ENCODE results near the gene CARMIL1. TPM values are rescaled to one million over a fixed set of nuclear protein-coding genes. Genes with fewer than 3 reads are reported as not detected.

Gene CARMIL1
- polyA plus RNA-seq, 1 of the 3 experiments (the other 2 are of a cell fraction) = 1.7 TPM

GRCh38 chr6:25579902-25580495 is 300.8 kb downstream of the CARMIL1 start:
- H2AFZ ChIP-seq (ENCODE audit: low read depth) = no peak overlapping the region
- H3K36me3 ChIP-seq (replicated peaks in 1 of 2; ENCODE audit: control insufficient read depth in 1 of 2, insufficient read depth in 2 of 2, low read length in 1 of 2) = no peaks in the 10 kb centered on the region
- no peaks in the 10 kb centered on the region for H3K9me2 ChIP-seq
- no peaks in the 10 kb centered on the region for H3K27me3 ChIP-seq (ENCODE audit: insufficient read depth)
- no peak overlapping the region for H3K27ac ChIP-seq (ENCODE audit: low read depth in 2 of 2, low read length in 1 of 2)
- WGBS (ENCODE audit: low lambda C conversion rate) = 81% methylated on average over 4 of the region's 4 CpGs
- no peak for DNase-seq
- no peaks in the 10 kb centered on the region for H3K9me3 ChIP-seq
- no peaks in the 10 kb centered on the region for H3K4me1 ChIP-seq (ENCODE audit: control insufficient read depth in 1 of 2, insufficient read depth in 2 of 2, low read depth in 1 of 2, low read length in 1 of 2)
- H3K4me3 ChIP-seq (ENCODE audit: low read depth in 2 of 2, low read length in 1 of 2) = no peak overlapping the region
- ChIA-PET POLR2A (no interaction called here), CTCF (interaction anchor here (1.2 kb wide), 2 partner anchors 23 to 138 kb away, joined by 3 to 7 read pairs; no protein-coding TSS in a partner anchor)
- no peak overlapping the region for H3K4me2 ChIP-seq
- H3F3A ChIP-seq (replicated peaks; ENCODE audit: insufficient read depth) = no peaks in the 10 kb centered on the region
- no peak overlapping the region for H3K9ac ChIP-seq
- no peaks in the 10 kb centered on the region for H4K20me1 ChIP-seq (ENCODE audit: insufficient read depth)
- H3K79me2 ChIP-seq (ENCODE audit: insufficient read depth) = no peaks in the 10 kb centered on the region
- TF ChIP-seq YY1 (IDR thresholded peaks at IDR 0.05; ENCODE audit: low read depth) (no peak), RFX5 (IDR thresholded peaks at IDR 0.05; ENCODE audit: low read length) (no peak), SIN3A (IDR thresholded peaks at IDR 0.05; ENCODE audit: borderline replicate concordance, low read depth, low read length) (no peak), EZH2phosphoT487 (IDR thresholded peaks at IDR 0.05; ENCODE audit: borderline replicate concordance, low read depth) (no peak), TEAD4 (IDR thresholded peaks at IDR 0.05; ENCODE audit: borderline replicate concordance, insufficient read depth) (no peak), SMC3 (IDR thresholded peaks at IDR 0.05; ENCODE audit: low read depth, low read length) (no peak)

- Histone ChIP-seq H3K9ac (no peak overlapping the region), H3K9me2 (no peaks in the 10 kb centered on the region), H3K4me1 (ENCODE audit: control insufficient read depth in 1 of 2, insufficient read depth in 2 of 2, low read depth in 1 of 2, low read length in 1 of 2) (no peaks in the 10 kb centered on the region), H3K36me3 (replicated peaks in 1 of 2; ENCODE audit: control insufficient read depth in 1 of 2, insufficient read depth in 2 of 2, low read length in 1 of 2) (no peaks in the 10 kb centered on the region), H4K20me1 (ENCODE audit: insufficient read depth) (no peaks in the 10 kb centered on the region), H3K27me3 (ENCODE audit: insufficient read depth) (no peaks in the 10 kb centered on the region), H3F3A (replicated peaks; ENCODE audit: insufficient read depth) (no peaks in the 10 kb centered on the region), H2AFZ (ENCODE audit: low read depth) (no peak overlapping the region), H3K79me2 (ENCODE audit: insufficient read depth) (no peaks in the 10 kb centered on the region), H3K9me3 (no peaks in the 10 kb centered on the region), H3K27ac (ENCODE audit: low read depth in 2 of 2, low read length in 1 of 2) (no peak overlapping the region), H3K4me2 (no peak overlapping the region), H3K4me3 (ENCODE audit: low read depth in 2 of 2, low read length in 1 of 2) (no peak overlapping the region)
- 87% methylated on average over 4 of the region's 4 CpGs for whole genome bisulfite sequencing (ENCODE audit: low lambda C conversion rate)
- ChIA-PET POLR2A (no interaction called here), CTCF (interaction anchor here (1.1 to 2.0 kb wide), 2 partner anchors 16 to 25 kb away, joined by 3 to 8 read pairs; no protein-coding TSS in a partner anchor)
- no peak for DNase-seq
- no peak for TF ChIP-seq JUND (IDR thresholded peaks at IDR 0.05)
- no peak for TF ChIP-seq CHD2 (IDR thresholded peaks at IDR 0.05; ENCODE audit: low read length, partially characterized antibody)
- no peak for TF ChIP-seq FOXJ3 (CRISPR knock-in tag; IDR thresholded peaks at IDR 0.05)
- TF ChIP-seq NFIC (IDR thresholded peaks at IDR 0.05; ENCODE audit: borderline replicate concordance) = no peak
- TF ChIP-seq IRF3 (IDR thresholded peaks at IDR 0.05; ENCODE audit: low read depth, low read length) = no peak
- no peak for TF ChIP-seq TEAD4 (IDR thresholded peaks at IDR 0.05; ENCODE audit: borderline replicate concordance, insufficient read depth)
- no peak for TF ChIP-seq TCF12 (IDR thresholded peaks at IDR 0.05)
- TF ChIP-seq FOSL2 (IDR thresholded peaks at IDR 0.05; ENCODE audit: borderline replicate concordance, low read depth) = no peak
- TF ChIP-seq RCOR1 (IDR thresholded peaks at IDR 0.05; ENCODE audit: low read length) = no peak
Observed at GRCh38 chr6:25582101-25582500, 302.9 kb downstream of the CARMIL1 start.
